HCT116 (cell line): ENCODE data around the gene AXIN1. TPM values are rescaled to one million over a fixed set of nuclear protein-coding genes. Genes with fewer than 3 reads are reported as not detected.

Source experiments
- ATAC-seq: fragments of 200-7000 bp; cut with Tn5 transposase; 2 replicates; pipeline ENCODE4 v1.9.1; 2020; ENCODE audit warnings: mild to moderate bottlenecking, moderate library complexity
- BruUV-seq: library from RNA; stranded (reverse); fragments of 400-500 nt; replicated peaks from 2 replicates; lab custom pipeline; 2021; lab: Mats Ljungman, UMichigan
- CTCF ChIA-PET: fragments of 300-600 bp; sonication (Branson Sonifier 250); formaldehyde crosslinking; loops from one replicate; lab custom pipeline; 2021; ENCODE audit warnings: antibody characterized with exemption; lab: Charles Lee
- POLR2A ChIA-PET: fragments of 300-600, 350-600 bp; sonication (Branson Sonifier 250); formaldehyde crosslinking; loops from one replicate; lab custom pipeline; 2021; ENCODE audit warnings: antibody characterized with exemption; lab: Charles Lee
- RAD21 ChIA-PET, 2 experiments: fragments of 300-600 bp; sonication (Branson Sonifier 250); formaldehyde crosslinking; loops; one replicate each; lab custom pipeline; 2023; ENCODE audit warnings: low total read pairs in 2 of 2; ENCODE audit not compliant: uncharacterized antibody in 2 of 2, unreplicated experiment in 2 of 2, low non-redundant PET in 1 of 2; lab: Charles Lee
- DNase-seq: peaks from one replicate; pipeline ENCODE4 v3.0.0-alpha.2; 2010; ENCODE audit warnings: low read depth, low spot score
- H2AFZ ChIP-seq: fragments of 200-600 bp; shearing (Covaris generic), sonication (generic); 2 replicates; pipeline ENCODE4 v1.6.1; 2017; ENCODE audit warnings: low read depth, mixed run types, mixed read lengths, antibody characterized with exemption, low read length; ENCODE audit not compliant: poor library complexity, severe bottlenecking
- H3K27ac ChIP-seq: 2 replicates; pipeline ENCODE4 v1.5.1; 2012; ENCODE audit warnings: low read depth, low read length
- H3K27me3 ChIP-seq: fragments of 200-600 bp; sonication (generic); 2 replicates; pipeline ENCODE4 v1.6.1; 2016; ENCODE audit warnings: mixed run types, low read length, mixed read lengths; ENCODE audit not compliant: insufficient read depth
- H3K36me3 ChIP-seq, 2 experiments: fragments of 200-500 bp in 1 of 2; fragments of 200-600 bp in 1 of 2; sonication (Bioruptor generic) in 1 of 2; sonication (generic) in 1 of 2; 2 replicates each; pipeline versions ENCODE4 v1.5.1 to v1.6.1; 2014 to 2016; ENCODE audit warnings: low read length in 2 of 2, inconsistent platforms in 1 of 2, mixed read lengths in 1 of 2, mixed run types in 1 of 2; ENCODE audit not compliant: insufficient read depth in 2 of 2, control insufficient read depth in 1 of 2
- H3K4me1 ChIP-seq, 2 experiments: fragments of 200-600 bp in 1 of 2; sonication (generic) in 1 of 2; 2 replicates each; pipeline versions ENCODE4 v1.5.1 to v1.6.1; 2012 to 2017; ENCODE audit warnings: low read length in 2 of 2, inconsistent platforms in 1 of 2, mild to moderate bottlenecking in 1 of 2, mixed read lengths in 1 of 2, mixed run types in 1 of 2, moderate library complexity in 1 of 2; ENCODE audit not compliant: insufficient read depth in 2 of 2, control insufficient read depth in 1 of 2
- H3K4me2 ChIP-seq: fragments of 200-600 bp; sonication (generic); 2 replicates; pipeline ENCODE4 v1.6.1; 2017; ENCODE audit warnings: mixed run types, low read length, mixed read lengths
- H3K4me3 ChIP-seq, 2 experiments: fragments of 200-600 bp in 1 of 2; sonication (generic) in 1 of 2; replicated peaks in 1 of 2; 2 replicates each; pipeline ENCODE4 v1.5.1; 2011 to 2016; ENCODE audit warnings: low read length in 2 of 2, control low read depth in 1 of 2, low read depth in 1 of 2, mild to moderate bottlenecking in 1 of 2, mixed read lengths in 1 of 2, mixed run types in 1 of 2
- H3K79me2 ChIP-seq: fragments of 200-600 bp; sonication (generic); 2 replicates; pipeline ENCODE4 v1.6.1; 2017; ENCODE audit warnings: mild to moderate bottlenecking, mixed run types, low read length, moderate library complexity, mixed read lengths; ENCODE audit not compliant: insufficient read depth
- H3K9ac ChIP-seq: fragments of 200-600 bp; sonication (generic); 2 replicates; pipeline ENCODE4 v1.6.1; 2016; ENCODE audit warnings: low read length, mixed read lengths
- H3K9me2 ChIP-seq: fragments of 200-600 bp; sonication (generic), shearing (Covaris generic); 2 replicates; pipeline ENCODE4 v1.6.1; 2017; ENCODE audit warnings: mixed run types, mild to moderate bottlenecking, moderate library complexity; ENCODE audit not compliant: insufficient read depth
- H3K9me3 ChIP-seq, 2 experiments: fragments of 200-500 bp in 1 of 2; fragments of 200-600 bp in 1 of 2; sonication (Bioruptor generic) in 1 of 2; sonication (generic) in 1 of 2; 2 replicates each; pipeline ENCODE4 v1.6.1; 2014 to 2017; ENCODE audit warnings: low read length in 2 of 2, mixed read lengths in 2 of 2, inconsistent platforms in 1 of 2, low read depth in 1 of 2, mild to moderate bottlenecking in 1 of 2, mixed run types in 1 of 2, moderate library complexity in 1 of 2; ENCODE audit not compliant: control insufficient read depth in 1 of 2, insufficient read depth in 1 of 2
- H4K20me1 ChIP-seq: fragments of 200-600 bp; sonication (generic), shearing (Covaris generic); 2 replicates; pipeline ENCODE4 v1.6.1; 2017; ENCODE audit warnings: mixed run types, mild to moderate bottlenecking, moderate library complexity; ENCODE audit not compliant: insufficient read depth
- CBX3 ChIP-seq: IDR thresholded peaks from 2 replicates; pipeline ENCODE4 v1.6.1; 2012; ENCODE audit warnings: low read depth
- EZH2phosphoT487 ChIP-seq: fragments of 200-600 bp; IDR thresholded peaks from 2 replicates; pipeline ENCODE4 v1.6.1; 2018; ENCODE audit warnings: antibody characterized with exemption, borderline replicate concordance
- JUND ChIP-seq: IDR thresholded peaks from 2 replicates; pipeline ENCODE4 v1.6.1; 2012
- MAX ChIP-seq: IDR thresholded peaks from 2 replicates; pipeline ENCODE4 v1.6.1; 2012
- POLR2A ChIP-seq: IDR thresholded peaks from 2 replicates; pipeline ENCODE4 v1.7.0; 2011; ENCODE audit warnings: borderline replicate concordance; ENCODE audit not compliant: insufficient read depth, insufficient read length; ENCODE audit errors: extremely low read depth
- POLR2AphosphoS5 ChIP-seq: IDR thresholded peaks from 2 replicates; pipeline ENCODE4 v1.6.1; 2011; ENCODE audit warnings: mild to moderate bottlenecking, low read depth, low read length, moderate library complexity
- RAD21 ChIP-seq: IDR thresholded peaks from 2 replicates; pipeline ENCODE4 v1.6.1; 2012; ENCODE audit warnings: low read depth, mild to moderate bottlenecking
- SP1 ChIP-seq: IDR thresholded peaks from 2 replicates; pipeline ENCODE4 v1.6.1; 2012; ENCODE audit warnings: low read depth
- SRF ChIP-seq: IDR thresholded peaks from 2 replicates; pipeline ENCODE4 v1.6.1; 2012; ENCODE audit warnings: low read depth
- TCF7L2 ChIP-seq: IDR thresholded peaks from 2 replicates; pipeline ENCODE4 v1.7.0; 2011; ENCODE audit warnings: borderline replicate concordance, inconsistent platforms; ENCODE audit not compliant: insufficient read depth, insufficient read length; ENCODE audit errors: extremely low read depth
- ZFX ChIP-seq: fragments of 450-650 bp; IDR thresholded peaks from 2 replicates; pipeline ENCODE4 v1.6.1; 2017
- ZNF274 ChIP-seq: fragments of 200-500 bp; sonication (Bioruptor generic); IDR thresholded peaks from 2 replicates; pipeline ENCODE4 v1.6.1; 2014; ENCODE audit warnings: mild to moderate bottlenecking, low read depth, low read length, inconsistent platforms
- intact Hi-C: fragments of 100-400 bp; cut with micrococcal nuclease; formaldehyde crosslinking; loops from 2 replicates; pipeline ENCODE4 v1.10.0; 2022
- total RNA-seq: library from RNA; stranded (reverse); gene quantifications from one replicate; pipeline ENCODE4 v1.2.1, GENCODE V29; 2021; ENCODE audit not compliant: unreplicated experiment
- TF ChIP-seq, protein P1 (sequence below): IDR thresholded peaks from 2 replicates; pipeline ENCODE4 v1.6.1; 2011; ENCODE audit warnings: mild to moderate bottlenecking, low read length, moderate library complexity; ENCODE audit not compliant: insufficient replicate concordance; ENCODE audit errors: extremely low read depth
- TF ChIP-seq, protein P2 (sequence below): IDR thresholded peaks from 2 replicates; pipeline ENCODE4 v1.6.1; 2012

AXIN1 gene
- total RNA-seq, 1 experiment from 2014 or later: 20.2 TPM

GRCh38 chr16:321532-321931 is 31.0 kb downstream of the AXIN1 start:
- Histone ChIP-seq H4K20me1 (no peaks in the 10 kb centered on the region), H3K36me3 (no peaks in the 10 kb centered on the region), H2AFZ (no peak overlapping the region), H3K27me3 (no peaks in the 10 kb centered on the region), H3K9ac (no peak overlapping the region), H3K9me2 (no peaks in the 10 kb centered on the region), H3K79me2 (peaks cover 43% of the 10 kb centered on the region), H3K4me2 (no peak overlapping the region), H3K4me3 (no peak overlapping the region), H3K9me3 (no peaks in the 10 kb centered on the region), H3K4me1 (peaks cover 3% of the 10 kb centered on the region in 2 experiments; a peak in 2 of 4 replicates), H3K27ac (no peak overlapping the region)
- CTCF ChIA-PET: no interaction called here
- no TSS peak for BruUV-seq
- no peak for TF ChIP-seq ZFX
- TF ChIP-seq SP1: no peak
- TF ChIP-seq POLR2AphosphoS5: no peak
- TF ChIP-seq SRF: no peak
- TF ChIP-seq, protein P1, sequence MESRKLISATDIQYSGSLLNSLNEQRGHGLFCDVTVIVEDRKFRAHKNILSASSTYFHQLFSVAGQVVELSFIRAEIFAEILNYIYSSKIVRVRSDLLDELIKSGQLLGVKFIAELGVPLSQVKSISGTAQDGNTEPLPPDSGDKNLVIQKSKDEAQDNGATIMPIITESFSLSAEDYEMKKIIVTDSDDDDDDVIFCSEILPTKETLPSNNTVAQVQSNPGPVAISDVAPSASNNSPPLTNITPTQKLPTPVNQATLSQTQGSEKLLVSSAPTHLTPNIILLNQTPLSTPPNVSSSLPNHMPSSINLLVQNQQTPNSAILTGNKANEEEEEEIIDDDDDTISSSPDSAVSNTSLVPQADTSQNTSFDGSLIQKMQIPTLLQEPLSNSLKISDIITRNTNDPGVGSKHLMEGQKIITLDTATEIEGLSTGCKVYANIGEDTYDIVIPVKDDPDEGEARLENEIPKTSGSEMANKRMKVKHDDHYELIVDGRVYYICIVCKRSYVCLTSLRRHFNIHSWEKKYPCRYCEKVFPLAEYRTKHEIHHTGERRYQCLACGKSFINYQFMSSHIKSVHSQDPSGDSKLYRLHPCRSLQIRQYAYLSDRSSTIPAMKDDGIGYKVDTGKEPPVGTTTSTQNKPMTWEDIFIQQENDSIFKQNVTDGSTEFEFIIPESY: no peak
- TF ChIP-seq TCF7L2: no peak
- no peak for TF ChIP-seq MAX
- TF ChIP-seq, protein P2, sequence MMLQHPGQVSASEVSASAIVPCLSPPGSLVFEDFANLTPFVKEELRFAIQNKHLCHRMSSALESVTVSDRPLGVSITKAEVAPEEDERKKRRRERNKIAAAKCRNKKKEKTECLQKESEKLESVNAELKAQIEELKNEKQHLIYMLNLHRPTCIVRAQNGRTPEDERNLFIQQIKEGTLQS: no peak
- no peak for TF ChIP-seq ZNF274
- no peak for TF ChIP-seq RAD21
- no peak for TF ChIP-seq CBX3
- no peak for TF ChIP-seq POLR2A
- no peak for TF ChIP-seq EZH2phosphoT487
- no peak for TF ChIP-seq JUND
- ATAC-seq (no peak), DNase-seq (no peak)
- POLR2A ChIA-PET: no interaction called here
- RAD21 ChIA-PET: no interaction called here
- intact Hi-C loops: no loop called here
